Renal pelvis (tissue), 4 donors: ENCODE measurements around the gene ARHGAP6. TPM values are rescaled to one million over a fixed set of nuclear protein-coding genes. Genes with fewer than 3 reads are reported as not detected.
"Not testable (repeated sequence)": the region's sequence is repeated elsewhere in the genome, so short reads cannot be mapped to it uniquely, and the experiment has no call there.

ENCODE experiments used
- DNase-seq: peaks from one replicate; pipeline ENCODE4 v3.0.0-alpha.2; 2013
- polyA plus RNA-seq, 3 donors: library from polyadenylated mRNA; unstranded; fragments of 120-200 nt; gene quantifications; one replicate each; pipeline ENCODE4 v1.2.1, GENCODE V29; 2013; ENCODE audit not compliant: insufficient read length in 3 of 3

Gene ARHGAP6
- polyA plus RNA-seq, 3 donors = 13.4 to 16.6 (median 14.8) TPM

GRCh38 chrX:11399489-11400094 is 266.1 kb downstream of the ARHGAP6 start:
- no peak for DNase-seq

GRCh38 chrX:11398785-11399184 is 266.9 kb downstream of the ARHGAP6 start:
- DNase-seq = no peak

GRCh38 chrX:11398139-11398538 is 267.6 kb downstream of the ARHGAP6 start:
- DNase-seq = no peak

- no peak for DNase-seq
Observed at GRCh38 chrX:11397680-11398079, 268.0 kb downstream of the ARHGAP6 start.

- no peak for DNase-seq
Observed at GRCh38 chrX:11395859-11396258, 269.9 kb downstream of the ARHGAP6 start.

- no peak for DNase-seq
Observed at GRCh38 chrX:11393949-11394654, 271.6 kb downstream of the ARHGAP6 start.

GRCh38 chrX:11386812-11387211 is 278.9 kb downstream of the ARHGAP6 start:
- no peak for DNase-seq

GRCh38 chrX:11386001-11386523 is 279.7 kb downstream of the ARHGAP6 start:
- no peak for DNase-seq

GRCh38 chrX:11382930-11383329 is 282.8 kb downstream of the ARHGAP6 start:
- no peak for DNase-seq

- peak; percentile 51 for DNase-seq
Observed at GRCh38 chrX:11381464-11381863, 284.3 kb downstream of the ARHGAP6 start.

GRCh38 chrX:11380187-11380844 is 285.4 kb downstream of the ARHGAP6 start:
- no peak for DNase-seq

- no peak for DNase-seq
Observed at GRCh38 chrX:11376163-11376562, 289.6 kb downstream of the ARHGAP6 start.

- no peak for DNase-seq
Observed at GRCh38 chrX:11375614-11376119, 290.1 kb downstream of the ARHGAP6 start.

GRCh38 chrX:11374570-11374969 is 291.1 kb downstream of the ARHGAP6 start:
- DNase-seq = no peak

GRCh38 chrX:11371106-11371505 is 294.6 kb downstream of the ARHGAP6 start:
- DNase-seq = no peak

GRCh38 chrX:11367609-11368430 is 297.9 kb downstream of the ARHGAP6 start:
- DNase-seq = no peak

- no peak for DNase-seq
Observed at GRCh38 chrX:11366998-11367595, 298.6 kb downstream of the ARHGAP6 start.

GRCh38 chrX:11365426-11365825 is 300.3 kb downstream of the ARHGAP6 start:
- DNase-seq = no peak

- no peak for DNase-seq
Observed at GRCh38 chrX:11364835-11365234, 300.9 kb downstream of the ARHGAP6 start.

GRCh38 chrX:11363825-11364224 is 301.9 kb downstream of the ARHGAP6 start:
- not testable (repeated sequence) for DNase-seq

GRCh38 chrX:11363069-11363594 is 302.6 kb downstream of the ARHGAP6 start:
- DNase-seq = no peak
